Psoas muscle (tissue), 8 donors: Measurements from ENCODE around the gene CCDC102B. TPM values are rescaled to one million over a fixed set of nuclear protein-coding genes. Genes with fewer than 3 reads are reported as not detected.

Experiments used
- ATAC-seq, 4 donors: fragments of 200-7000 bp; cut with Tn5 transposase; one replicate each; pipeline ENCODE4 v1.9.1; 2020; ENCODE audit warnings: moderate library complexity in 3 of 4, mild to moderate bottlenecking in 2 of 4
- DNase-seq, 2 donors: peaks; one replicate each; pipeline ENCODE4 v3.0.0-alpha.2; 2020
- H3K27ac ChIP-seq: fragments of 200-600 bp; one replicate; pipeline ENCODE4 v1.8.0; 2022
- H3K27me3 ChIP-seq, 3 donors: fragments of 200-600 bp in 1 of 3; one replicate each; pipeline versions ENCODE4 v1.6.1 to v1.8.0; 2013 to 2022; ENCODE audit warnings: low read length in 2 of 3, mild to moderate bottlenecking in 2 of 3, moderate library complexity in 1 of 3; ENCODE audit not compliant: insufficient read depth in 3 of 3
- H3K36me3 ChIP-seq, 2 donors: fragments of 200-600 bp in 1 of 2; one replicate each; pipeline versions ENCODE4 v1.6.1 to v1.8.0; 2013 to 2022; ENCODE audit warnings: low read depth in 1 of 2, mild to moderate bottlenecking in 1 of 2, moderate library complexity in 1 of 2; ENCODE audit not compliant: insufficient read depth in 1 of 2
- H3K4me1 ChIP-seq: fragments of 200-600 bp; one replicate; pipeline ENCODE4 v1.8.0; 2022
- H3K4me3 ChIP-seq: fragments of 200-600 bp; one replicate; pipeline ENCODE4 v1.8.0; 2022; ENCODE audit warnings: mild to moderate bottlenecking
- H3K9me3 ChIP-seq: fragments of 200-600 bp; one replicate; pipeline ENCODE4 v1.8.0; 2022
- CTCF ChIP-seq: fragments of 200-600 bp; IDR thresholded peaks from one replicate; pipeline ENCODE4 v1.8.0; 2022; ENCODE audit warnings: antibody characterized with exemption
- WGBS, 3 donors: extraction: QIAGEN DNeasy Blood & Tissue Kit; methylation state at CpG; one replicate each; pipeline versions ENCODE4 v1.1.6 to v1.1.7; 2013; 5-methylcytosine and 5-hydroxymethylcytosine counted together
- intact Hi-C, 2 donors: fragments of 100-400 bp; cut with DNase I; formaldehyde crosslinking; loops; one replicate each; pipeline versions ENCODE4 v1.11.0 to v1.14.2; 2022
- polyA plus RNA-seq, 3 donors: library from polyadenylated mRNA; stranded (reverse); fragments of 200-250 nt; gene quantifications; one replicate each; pipeline ENCODE4 v1.2.3, GENCODE V29; 2013
- total RNA-seq, 4 donors: library from RNA; stranded (reverse); fragmentation: NEBNext Ultra II Directional in 2 of 4; extraction: Animal tissue kit (Norgen Biotek cat#: 25700) in 2 of 4; gene quantifications; one replicate each; pipeline versions ENCODE4 v1.2.1 to v1.2.4, GENCODE V29; 2021 to 2023
- donor health status: healthy with polysubstance abuse.
- donor health status: DM: no; HTN: no; CAD: no; lungs with moderate emphysema.
- donor health status: Bipolar disorder and iron deficiency.
- donor health status: healthy.
- donor health status: DM: yes; HTN: yes; CAD: no.
- donor health status: DM: no; HTN: no; CAD: no.
- donor health status: DM: no; HTN: no; CAD: no.
- donor health status: DM: yes; HTN: yes; CAD: no.

Gene CCDC102B
- total and polyA plus RNA-seq, 7 donors = 0.66 to 3.5 (median 1.5) TPM

GRCh38 chr18:69102959-69103358, 305.1 kb downstream of the CCDC102B start:
- Histone ChIP-seq H3K9me3 (no peaks in the 10 kb centered on the region), H3K27me3 (peaks cover 0 to 2% (median 0%) of the 10 kb centered on the region in 3 donors), H3K4me3 (no peak overlapping the region), H3K4me1 (no peaks in the 10 kb centered on the region), H3K27ac (no peak overlapping the region), H3K36me3 (no peaks in the 10 kb centered on the region)
- WGBS, 3 donors = 25 to 43% (median 33%) methylated on average over 1 of the region's 1 CpG
- DNase-seq (no peak), ATAC-seq (no peak)
- intact Hi-C loops = no loop called here
- no peak for TF ChIP-seq CTCF

Other genes starting within 250 kb of the CCDC102B start
- 10 to 100 TPM; 17.8 to 25.3 (median 19.4) TPM for gene TMX3, start 83.0 kb upstream of the CCDC102B start, total RNA-seq
- gene TMX3, start 83.0 kb upstream of the CCDC102B start, polyA plus RNA-seq = 10 to 100 TPM in 2 of 3 donors, 1 to 10 TPM in 1; 8.5 to 24.4 (median 14.5) TPM